ENCODE measurements around the gene CTIF.
A peak's percentile ranks its signal among the peaks of the same experiment; 100 is the strongest.

Gene CTIF

DNA sequence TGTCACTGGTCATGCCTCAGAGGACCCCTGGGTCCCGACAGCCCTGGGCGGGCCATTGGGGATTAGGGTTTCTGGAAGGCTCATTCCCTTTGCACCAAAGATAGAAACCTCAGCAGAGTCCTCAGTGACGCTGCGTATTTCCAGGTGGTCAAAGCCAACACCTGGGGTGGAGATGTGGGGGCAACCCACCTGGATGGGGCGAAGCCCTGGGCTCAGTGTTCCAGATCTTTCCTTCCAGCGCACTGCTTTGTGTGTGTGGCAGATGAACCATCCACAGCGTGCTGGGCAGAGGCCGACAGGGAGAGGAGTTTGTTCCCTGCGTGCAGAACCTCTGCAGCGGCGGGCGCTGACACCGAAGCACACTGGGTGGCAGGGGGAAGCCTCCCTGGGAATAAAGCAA, 143.9 kb downstream of the CTIF start:
- DNase-seq (ENCODE audit: low read depth) = no peak

DNA sequence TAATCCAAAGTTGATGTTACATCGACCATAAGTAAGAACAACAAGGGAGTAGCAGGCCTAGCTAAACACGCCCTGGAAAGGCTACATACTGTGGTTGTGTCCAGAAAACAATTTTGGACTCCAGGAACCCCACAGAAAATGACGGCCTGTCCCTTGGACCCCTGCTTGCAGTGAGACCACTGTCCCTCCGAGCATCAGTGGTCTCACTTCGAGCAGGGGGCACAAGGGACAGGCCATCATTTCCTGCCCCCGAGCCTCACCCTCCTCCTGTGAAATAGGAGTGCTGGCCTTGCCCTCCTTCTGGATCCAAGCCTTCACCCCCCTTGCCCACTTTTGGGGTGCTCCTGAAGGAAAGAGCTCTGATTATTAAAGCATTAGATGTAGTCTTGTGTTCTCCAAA, 144.4 kb downstream of the CTIF start:
- DNase-seq (ENCODE audit: low read depth) = no peak

DNA sequence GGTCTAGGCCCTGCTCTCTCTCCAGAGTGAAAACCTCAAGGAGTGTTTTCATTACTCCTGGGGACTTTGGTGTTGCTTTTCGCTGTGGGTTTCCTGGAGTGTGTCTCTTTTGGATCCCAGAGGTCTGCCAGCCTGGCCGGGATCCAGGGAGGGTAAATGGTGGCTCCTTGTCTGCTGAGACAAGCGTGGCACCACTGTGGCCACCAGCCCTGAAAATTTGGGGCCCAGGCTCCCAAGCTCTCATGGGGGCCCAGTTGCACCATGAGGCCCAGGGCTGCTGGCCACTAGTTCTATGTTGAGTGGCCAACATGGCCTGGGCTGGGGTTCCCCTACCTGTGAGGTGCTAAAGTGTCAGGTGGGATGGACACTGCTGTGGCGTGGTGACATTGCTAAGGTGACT, 144.8 kb downstream of the CTIF start:
- no peak for DNase-seq (ENCODE audit: low read depth)

DNA sequence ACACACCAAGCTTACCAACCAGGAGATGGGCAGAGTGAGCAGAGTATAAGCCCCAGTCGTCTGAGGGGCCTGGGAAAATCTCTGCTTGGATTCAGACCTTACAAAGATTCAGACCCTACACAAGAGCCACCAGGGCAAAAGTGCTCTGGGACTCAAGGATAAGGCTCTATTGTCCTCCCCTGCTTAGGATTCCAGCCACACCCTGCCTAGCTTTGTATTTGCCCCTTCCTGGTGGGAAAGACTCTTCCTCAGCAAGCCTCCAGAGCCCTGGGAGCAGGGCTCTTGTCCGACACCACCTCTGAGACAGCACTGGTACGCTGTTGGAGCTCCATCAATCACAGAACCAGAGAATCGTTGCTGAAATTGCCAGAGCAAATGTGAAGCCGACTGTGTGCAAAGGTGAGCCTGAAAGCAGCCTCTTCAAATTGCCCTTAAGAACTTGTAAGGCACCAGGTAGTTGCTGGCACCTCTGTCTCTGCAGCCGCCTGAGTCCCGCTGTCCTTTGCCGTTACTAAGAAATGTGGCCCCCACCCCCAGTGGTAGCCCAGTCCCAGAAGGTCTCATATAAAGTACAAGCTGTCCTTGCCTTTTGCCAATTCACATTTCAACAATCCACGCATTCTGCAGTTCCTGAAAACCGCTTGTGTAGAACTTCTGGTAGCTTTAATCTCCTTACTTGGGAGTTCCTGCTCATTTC, 148.7 kb downstream of the CTIF start:
- no peak for DNase-seq (ENCODE audit: low read depth)

DNA sequence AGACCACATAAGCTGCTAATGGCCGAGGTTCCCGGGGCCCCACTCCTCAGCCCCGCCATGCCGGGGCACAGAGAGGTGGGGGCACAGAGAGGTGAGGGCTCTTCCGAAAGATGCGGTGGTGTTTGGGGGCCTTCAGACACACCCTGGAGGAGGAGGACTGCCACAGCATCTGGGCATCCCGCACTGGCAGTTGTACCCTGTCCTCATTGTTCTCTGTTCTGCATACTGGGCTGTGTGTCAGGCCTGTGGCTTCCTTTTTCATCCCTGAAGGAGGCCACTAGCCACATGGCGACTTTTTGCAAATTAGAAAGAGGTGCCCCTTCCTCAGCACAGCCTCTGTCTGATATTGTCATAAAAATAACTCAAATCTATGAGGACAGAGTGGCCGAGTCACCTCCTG, 150.1 kb downstream of the CTIF start:
- no peak for DNase-seq (ENCODE audit: low read depth)

DNA sequence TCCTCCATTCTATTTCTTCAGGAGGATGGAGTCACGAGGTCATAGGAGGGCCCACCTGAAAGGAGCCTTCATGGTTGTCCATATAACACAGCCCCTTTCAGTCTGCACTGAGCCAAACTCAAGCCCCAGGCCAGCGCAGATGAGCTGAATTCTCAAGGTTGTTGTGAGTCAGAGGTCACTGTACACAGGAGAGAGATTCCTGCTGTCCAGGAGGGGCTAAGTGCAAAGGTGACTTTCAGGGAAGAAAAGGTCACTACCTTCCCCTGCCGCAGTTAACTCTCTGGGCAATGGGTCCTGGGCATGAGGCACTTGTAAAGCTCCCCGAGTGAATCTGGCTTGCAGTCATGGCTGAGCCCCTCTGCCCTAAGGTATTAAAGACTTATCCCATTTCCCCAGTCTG, 150.7 kb downstream of the CTIF start:
- DNase-seq (ENCODE audit: low read depth) = no peak

DNA sequence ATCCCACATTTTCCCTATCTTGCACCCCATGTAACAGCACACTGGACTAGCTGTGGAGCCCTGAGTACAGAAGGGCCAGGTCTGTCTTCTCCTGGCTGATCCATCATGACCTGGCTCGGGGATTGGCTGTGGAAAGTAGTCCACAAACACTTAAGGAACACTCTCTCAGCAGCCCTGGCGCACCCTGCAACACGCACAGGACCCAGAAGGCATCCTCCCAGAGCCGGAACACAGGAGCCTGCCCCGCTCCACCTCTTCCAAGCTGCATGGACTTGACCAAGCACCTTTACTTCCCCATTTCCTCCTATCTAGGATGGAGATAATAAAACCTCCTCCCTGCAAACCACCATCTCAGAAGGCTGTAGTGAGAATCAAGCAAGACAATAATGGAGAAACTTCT, 151.7 kb downstream of the CTIF start:
- no peak for DNase-seq (ENCODE audit: low read depth)

DNA sequence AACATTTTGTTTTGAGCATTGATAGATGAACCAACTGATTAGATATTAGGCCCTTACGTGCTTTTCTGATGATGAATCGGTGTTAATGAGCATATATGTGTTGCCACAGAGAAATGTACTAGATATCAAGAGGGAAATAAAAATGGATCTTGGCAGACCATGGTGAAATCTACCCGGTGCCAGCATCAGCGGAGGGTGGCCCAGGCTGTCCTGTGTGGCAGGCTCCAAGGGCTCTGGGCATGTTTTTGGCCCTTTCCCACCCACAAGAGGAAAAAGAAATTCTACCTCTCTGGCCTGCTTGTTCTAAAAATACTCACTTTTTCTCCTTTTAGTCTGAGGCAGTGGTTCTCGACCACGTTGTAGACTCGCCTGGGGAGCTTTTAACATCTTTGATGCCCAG, 154.2 kb downstream of the CTIF start:
- DNase-seq (ENCODE audit: low read depth) = no peak

DNA sequence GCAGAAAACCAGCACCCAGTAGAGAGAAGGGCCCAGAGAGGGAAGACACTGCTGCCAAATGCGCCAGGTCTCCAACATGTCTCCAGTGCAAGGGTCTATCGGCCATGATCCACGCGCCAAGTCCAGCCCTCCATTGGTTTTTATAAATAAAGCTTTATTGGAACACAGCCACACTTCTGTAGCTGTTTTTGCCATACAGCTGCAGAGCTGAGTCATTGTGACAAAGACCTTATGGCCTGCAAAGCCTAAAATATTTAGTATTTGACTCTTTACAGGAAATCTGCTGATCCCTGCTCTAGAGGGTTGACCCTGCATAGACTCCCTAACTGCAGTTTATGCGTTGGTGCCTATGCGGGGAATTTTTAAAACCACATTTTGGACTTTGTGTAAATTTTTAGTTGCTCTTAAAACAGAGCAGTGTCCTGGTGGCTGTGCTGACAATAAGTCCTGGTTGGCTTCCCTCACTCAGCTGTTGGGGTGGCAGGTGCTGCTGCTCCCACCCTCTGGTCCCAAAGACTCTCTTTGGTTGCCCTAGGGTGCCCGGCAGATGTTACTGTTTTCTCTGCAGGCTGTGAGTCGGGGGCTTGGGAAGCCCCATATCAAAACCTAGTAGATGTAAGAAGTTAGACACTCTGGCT, 154.9 kb downstream of the CTIF start:
- DNase-seq (ENCODE audit: low read depth) = peak; percentile 65

DNA sequence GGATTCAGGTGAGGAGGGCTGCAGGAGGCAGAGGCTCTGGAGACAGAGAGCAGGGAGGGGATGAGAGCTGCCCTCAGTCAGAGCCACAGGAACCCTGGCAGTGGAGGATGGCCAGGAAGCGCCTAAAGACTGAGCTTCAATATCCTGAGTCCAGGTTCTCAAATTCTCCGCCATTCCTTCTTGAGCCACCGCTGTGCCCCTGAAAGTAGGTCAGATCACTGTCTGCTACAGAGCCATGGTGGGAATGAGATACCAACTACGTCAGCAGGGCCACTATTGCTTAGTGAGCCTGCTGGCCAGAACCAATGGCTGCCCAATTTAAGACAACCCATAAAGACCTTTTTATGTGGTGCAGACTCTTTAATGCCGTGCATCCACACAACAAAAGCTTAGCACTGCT, 155.5 kb downstream of the CTIF start:
- DNase-seq (ENCODE audit: low read depth) = no peak

DNA sequence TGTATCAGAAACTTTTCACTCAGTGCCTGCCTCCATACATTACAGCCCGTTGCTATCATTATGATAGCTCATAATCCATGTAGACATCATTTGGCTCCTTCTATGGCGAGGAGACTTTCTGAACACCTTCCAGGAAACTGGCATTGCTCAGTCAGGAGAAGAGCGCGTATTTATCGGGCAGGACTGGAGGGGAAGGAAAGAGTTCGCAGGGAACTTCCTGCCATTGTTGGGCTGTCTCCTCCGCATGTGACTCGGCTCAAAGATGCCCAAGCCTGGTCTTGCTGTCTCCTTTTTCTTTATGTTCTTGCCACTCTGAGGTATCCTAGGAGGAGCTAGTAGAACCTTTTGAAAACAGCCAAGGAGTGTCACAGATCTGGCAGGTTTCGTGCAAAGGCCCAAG, 156.8 kb downstream of the CTIF start:
- DNase-seq (ENCODE audit: low read depth) = no peak

DNA sequence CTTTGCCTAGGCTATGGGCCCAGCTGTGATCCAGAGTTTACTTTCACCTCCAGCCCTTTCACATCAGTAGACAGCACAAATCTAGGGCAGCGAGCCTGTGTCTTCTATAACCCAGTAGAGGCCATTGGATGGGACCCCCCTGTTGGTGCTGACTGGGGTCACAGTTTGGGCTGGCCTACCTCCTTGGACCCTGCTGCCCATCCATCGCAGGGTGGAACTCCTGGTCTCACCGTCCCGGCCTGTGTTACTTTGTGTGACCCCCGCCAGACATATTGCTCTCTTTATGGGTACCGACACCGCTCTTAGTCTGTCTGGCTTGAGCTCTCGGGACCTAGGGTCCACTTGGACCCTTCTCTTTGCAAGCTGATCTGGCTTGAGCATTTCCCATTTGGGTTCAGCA, 157.4 kb downstream of the CTIF start:
- no peak for DNase-seq (ENCODE audit: low read depth)

DNA sequence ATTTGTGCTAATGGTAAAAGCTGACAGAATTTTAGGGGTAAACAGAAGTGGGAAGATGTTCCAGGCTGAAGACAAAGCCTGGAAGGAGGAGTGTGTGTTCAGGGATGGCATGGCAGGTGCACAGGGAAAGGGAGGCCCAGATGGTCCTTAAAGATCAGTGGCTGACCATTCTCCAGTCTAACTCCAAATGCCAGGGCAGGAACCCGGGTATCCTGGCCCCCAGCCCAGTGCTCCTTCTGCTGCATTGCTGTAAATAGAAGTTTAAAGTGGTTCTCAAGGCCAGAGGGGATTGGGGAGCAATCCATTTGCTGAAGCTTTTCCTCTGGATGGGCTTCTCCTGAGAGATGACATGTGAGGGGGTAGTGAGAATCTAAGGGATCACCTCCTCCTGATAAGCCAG, 158.6 kb downstream of the CTIF start:
- no peak for DNase-seq (ENCODE audit: low read depth)

DNA sequence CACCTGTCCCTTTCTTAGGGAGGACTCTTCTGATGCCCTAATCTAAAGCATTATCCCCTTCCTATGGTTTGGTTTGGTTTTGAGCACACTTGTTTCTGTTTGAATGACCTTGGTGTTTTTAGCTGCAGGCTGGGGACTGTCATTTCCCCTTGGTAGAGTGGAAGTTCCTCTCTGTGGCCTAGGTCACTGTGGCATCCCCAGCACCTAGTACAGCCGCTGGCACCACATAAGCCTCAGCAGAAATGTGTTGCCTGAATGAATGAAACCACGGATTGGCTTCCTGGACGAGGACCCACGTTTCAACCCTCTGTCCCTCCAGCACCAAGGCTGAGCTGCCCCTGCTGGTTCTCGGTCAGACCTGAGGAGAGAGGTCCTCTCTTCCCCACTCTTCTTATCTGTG, 159.9 kb downstream of the CTIF start:
- DNase-seq (ENCODE audit: low read depth) = no peak

DNA sequence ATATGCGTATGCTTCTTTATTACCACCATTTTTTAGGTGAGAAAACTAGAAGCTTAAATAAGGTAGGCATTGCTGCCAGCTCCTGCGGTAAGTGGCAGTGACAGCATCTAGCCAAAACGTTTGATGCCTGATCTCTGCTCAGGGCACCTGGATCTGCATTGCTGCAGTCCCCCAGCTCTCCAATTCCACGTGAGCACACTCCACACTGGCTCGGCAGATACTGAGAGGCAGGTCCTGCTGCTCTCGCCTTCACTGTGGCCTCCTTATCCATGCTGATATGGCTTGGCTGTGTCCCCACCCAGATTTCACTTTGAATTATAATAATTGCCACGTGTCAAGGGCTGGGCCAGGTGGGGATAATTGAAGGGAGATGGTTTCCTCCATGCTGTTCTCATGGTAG, 160.9 kb downstream of the CTIF start:
- no peak for DNase-seq (ENCODE audit: low read depth)

DNA sequence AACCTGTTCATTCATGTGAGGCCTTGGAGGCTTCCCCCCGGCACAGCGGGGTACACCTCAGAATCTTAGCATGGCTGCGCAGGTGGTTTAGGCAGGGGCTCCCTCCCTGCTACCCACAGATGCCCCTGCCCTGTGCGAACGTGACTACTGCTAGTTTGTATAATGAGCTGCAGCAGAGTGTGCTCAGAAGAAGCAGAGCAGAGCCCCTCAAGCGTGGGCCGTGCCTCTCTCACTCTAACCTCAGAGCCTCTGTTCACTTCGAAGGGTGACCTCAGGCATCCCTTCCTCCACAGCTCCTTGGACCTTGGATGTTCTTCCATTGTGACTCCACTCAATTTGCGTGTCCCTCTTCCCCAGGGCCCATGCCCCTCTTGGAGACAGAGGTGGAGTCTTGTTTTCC, 161.6 kb downstream of the CTIF start:
- no peak for DNase-seq (ENCODE audit: low read depth)

DNA sequence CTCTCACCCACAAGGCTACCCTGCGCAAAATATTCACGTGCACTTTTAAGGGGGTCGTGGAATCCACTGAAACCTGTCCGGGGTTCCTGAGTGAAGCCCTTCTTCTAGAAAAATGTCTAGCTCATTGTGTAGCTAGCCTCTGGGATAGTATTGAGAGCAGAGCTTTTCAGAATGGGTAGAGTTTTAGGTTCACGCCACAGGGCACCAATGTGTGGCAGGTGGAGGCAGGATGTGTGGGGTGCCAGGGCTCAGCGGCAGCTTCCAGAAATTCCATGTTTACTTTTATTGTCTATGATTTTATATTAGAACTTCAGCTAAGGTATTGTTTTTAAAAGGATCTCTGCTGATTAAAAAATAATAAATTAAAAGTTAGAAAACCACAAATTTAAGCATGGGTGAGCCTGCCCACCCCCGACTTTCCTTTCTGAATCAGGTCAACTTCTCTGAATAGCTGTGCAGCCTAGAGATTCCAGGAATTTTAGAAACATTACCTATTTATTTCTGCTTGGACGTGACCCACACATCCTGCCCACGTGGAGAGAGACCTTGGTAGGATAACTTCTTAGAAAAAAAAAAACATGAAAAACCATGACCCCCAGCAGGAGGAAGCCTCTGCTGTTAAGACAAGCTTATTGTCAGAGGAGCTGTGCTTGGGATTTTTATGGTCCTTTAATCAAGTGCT, 163.7 kb downstream of the CTIF start:
- no peak for DNase-seq (ENCODE audit: low read depth)

DNA sequence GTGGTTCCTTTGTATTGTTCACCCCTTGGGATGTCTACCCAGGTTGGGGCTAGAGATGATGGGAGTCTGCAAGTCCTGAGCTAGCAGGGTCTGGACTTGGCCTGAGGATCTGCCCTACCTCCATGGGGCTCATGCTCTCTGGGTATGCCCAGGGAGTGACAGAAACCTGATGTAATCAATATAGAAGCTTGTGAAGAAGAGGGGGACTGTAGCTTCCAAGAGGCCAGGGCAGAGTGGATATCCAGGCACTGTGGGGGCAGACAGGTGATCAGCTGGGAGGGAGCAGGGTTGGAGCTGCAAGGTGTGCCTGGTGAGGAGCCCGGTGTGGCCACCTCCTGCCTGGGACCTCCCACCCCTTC, 164.2 kb downstream of the CTIF start:
- DNase-seq (ENCODE audit: low read depth) = no peak

DNA sequence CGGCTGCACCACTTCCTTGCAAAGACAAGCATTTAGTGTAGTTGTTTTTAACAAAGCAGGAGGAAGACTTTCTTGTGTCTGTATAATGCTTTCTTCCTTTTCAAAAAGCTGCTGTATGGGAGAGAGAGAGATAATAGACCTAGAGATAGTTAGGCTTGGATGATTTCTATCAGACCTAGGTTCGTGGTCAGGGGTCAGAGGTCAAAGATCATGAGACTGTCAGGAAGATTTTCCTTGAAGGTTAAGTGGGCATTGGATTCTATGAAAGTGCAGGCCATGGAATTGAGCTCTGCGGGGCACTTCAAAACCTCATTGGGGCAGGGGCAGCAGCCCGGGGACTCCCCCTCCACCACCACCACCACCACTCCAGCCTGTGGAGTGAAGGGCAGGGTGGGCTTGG, 164.6 kb downstream of the CTIF start:
- DNase-seq (ENCODE audit: low read depth) = no peak

DNA sequence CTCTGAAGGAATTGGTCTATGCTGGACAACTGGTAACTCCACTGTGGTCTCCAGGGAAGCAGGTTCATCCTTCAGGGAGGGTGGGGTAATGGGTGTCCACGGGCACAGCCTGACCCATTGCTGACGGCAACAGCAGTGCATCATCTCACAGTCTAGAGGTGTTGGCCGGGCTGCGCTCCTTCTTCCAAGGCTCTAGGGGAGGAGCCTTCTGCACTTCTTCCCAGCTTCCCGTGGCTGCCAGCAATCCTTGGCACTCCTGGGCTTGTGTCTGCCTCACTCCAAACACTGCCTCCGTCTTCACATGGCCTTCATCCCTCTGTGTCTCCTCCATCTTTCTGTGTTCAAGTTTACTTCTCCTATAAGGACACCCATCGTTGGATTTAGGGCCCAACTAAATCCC, 166.2 kb downstream of the CTIF start:
- DNase-seq (ENCODE audit: low read depth) = no peak

DNA sequence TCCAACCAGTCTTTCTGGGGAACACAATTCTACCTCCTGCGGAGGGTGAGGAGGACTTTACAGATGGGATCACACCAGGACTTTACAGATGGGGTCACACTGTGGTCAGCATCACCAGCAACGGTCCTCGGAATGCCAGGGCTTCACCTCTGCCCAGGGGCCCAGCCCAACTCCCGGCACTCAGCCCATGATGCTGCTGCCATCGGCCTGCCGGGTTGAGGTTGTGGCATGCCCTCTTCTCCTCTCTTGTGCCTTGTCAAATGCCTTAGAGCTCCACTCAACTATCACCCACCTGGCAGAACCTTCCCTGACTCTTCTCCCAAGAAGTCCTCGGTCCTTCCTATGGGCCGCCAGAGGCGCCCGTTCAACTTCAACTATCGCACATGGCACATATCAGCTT, 166.7 kb downstream of the CTIF start:
- no peak for DNase-seq (ENCODE audit: low read depth)

DNA sequence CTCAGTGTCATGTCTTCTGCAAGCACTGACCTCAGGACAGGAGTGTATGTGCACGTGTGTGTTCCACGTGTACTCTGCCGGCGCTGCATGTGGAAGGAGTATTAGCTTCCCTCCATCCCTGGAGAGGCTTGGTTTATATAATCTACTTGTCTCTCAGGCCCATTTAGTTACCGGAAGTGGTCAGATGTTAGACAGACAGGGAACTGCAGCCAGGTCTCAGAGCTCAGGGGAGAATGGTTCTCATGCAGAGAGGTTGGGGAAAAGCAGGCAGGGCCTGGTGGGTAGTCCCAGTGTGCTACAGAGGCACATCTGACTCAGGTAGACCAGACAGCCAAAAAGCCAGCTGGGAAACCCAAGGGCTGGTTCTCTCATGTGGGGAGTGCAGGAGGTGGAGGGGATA, 167.9 kb downstream of the CTIF start:
- no peak for DNase-seq (ENCODE audit: low read depth)

DNA sequence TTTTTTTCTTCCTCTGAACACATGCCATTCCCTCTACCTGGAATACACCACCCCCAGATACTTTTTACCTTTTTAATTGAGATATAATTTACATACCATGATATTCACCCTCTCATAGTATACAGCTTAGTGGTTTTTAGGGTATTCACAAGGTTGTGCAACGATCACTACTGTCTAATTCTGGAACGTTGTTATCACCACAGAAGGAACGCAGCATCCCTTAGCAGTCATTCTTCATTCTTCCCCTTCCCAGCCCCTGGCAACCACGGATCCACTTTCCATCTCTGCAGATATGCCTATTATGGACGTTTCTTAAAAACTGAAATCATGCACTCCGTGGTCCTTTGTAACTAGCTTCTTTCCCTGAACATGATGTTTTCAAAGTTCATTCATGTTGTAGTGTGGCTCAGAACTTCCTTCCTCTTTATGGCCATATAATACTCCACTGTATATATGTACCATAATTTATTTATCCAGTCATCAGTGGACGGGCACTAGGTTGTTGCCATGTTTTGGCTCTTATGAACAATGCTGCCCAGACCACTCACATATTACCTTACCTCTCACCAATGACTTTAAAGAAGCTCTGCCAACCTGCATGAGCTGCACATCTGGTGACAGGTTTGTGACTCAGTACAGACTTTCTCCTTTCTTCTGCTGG, 168.9 kb downstream of the CTIF start:
- no peak for DNase-seq (ENCODE audit: low read depth)

Measured in EH (cell line).